ENCODE measurements around the gene RXFP1.
A peak's percentile ranks its signal among the peaks of the same experiment; 100 is the strongest.

Gene RXFP1

GRCh38 chr4:158566860-158567259 lies 45.2 kb downstream of the RXFP1 start:
- no peak overlapping the region for H3K4me3 ChIP-seq (replicated peaks; ENCODE audit: low read depth, low read length)
- TF ChIP-seq CTCF (IDR thresholded peaks at IDR 0.05; ENCODE audit: low read depth, low read length, missing control alignments), result no peak
- no peak for DNase-seq (ENCODE audit: extremely low read depth, low read depth)

DNA sequence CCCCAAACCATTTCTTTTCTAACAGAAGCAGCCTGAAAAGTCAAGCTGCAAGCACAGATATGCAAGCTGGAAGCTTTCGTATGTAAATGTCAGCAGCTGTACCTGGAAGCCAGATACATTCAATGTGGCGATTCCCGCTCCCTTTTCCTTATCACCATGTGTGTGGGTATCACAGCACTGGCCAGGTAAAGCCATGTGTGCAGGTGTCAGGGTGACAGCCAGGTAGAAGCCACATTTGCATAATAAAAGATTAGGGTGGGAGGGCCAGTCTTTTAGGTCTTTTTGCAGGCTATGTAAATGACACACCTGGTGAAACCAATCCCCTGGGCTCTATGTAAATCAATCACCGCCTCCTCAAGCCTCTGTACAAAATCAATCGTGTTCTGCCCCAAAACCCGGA lies 50.1 kb downstream of the RXFP1 start:
- no peak overlapping the region for H3K4me3 ChIP-seq (replicated peaks; ENCODE audit: low read depth, low read length)
- no peak for TF ChIP-seq CTCF (IDR thresholded peaks at IDR 0.05; ENCODE audit: low read depth, low read length, missing control alignments)
- no peak for DNase-seq (ENCODE audit: extremely low read depth, low read depth)

DNA sequence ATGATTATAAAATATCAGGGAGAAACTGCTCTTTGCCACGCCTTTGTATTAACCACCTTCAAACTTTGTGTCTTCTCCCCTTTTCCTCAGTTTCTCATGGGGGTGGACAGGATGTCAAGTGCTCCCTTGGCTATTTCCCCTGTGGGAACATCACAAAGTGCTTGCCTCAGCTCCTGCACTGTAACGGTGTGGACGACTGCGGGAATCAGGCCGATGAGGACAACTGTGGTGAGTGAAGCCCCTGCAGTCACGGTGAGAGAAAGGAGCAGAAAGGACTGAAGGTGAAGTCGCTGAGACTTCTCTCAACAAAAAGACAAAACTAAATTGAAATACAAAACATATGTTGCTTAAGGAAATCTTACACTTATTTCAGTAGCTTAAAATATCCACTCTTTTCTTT lies 50.9 kb downstream of the RXFP1 start:
- H3K4me3 ChIP-seq (replicated peaks; ENCODE audit: low read depth, low read length), result no peak overlapping the region
- DNase-seq (ENCODE audit: extremely low read depth, low read depth), result no peak
- no peak for TF ChIP-seq CTCF (IDR thresholded peaks at IDR 0.05; ENCODE audit: low read depth, low read length, missing control alignments)

DNA sequence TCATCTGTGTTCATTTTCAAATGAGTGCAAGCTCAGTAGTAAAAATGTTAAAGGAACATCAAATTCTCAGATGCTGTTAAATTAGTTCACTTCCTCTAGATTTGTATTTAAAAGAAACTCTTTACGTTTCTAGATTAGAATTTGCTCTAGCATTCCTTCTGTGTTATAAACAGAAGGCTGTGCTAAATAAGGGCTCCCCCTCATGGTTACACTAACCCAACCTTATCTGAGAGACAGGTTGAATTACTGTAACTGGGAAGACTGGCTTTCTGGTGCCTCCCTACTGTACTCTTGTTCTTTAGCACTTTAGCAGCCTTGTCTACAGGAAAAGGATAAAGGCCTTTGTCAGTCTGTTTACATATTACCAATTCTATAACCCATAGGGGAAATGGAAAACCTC lies 56.8 kb downstream of the RXFP1 start:
- H3K4me3 ChIP-seq (replicated peaks; ENCODE audit: low read depth, low read length), result no peak overlapping the region
- TF ChIP-seq CTCF (IDR thresholded peaks at IDR 0.05; ENCODE audit: low read depth, low read length, missing control alignments), result peak; percentile 25
- no peak for DNase-seq (ENCODE audit: extremely low read depth, low read depth)

DNA sequence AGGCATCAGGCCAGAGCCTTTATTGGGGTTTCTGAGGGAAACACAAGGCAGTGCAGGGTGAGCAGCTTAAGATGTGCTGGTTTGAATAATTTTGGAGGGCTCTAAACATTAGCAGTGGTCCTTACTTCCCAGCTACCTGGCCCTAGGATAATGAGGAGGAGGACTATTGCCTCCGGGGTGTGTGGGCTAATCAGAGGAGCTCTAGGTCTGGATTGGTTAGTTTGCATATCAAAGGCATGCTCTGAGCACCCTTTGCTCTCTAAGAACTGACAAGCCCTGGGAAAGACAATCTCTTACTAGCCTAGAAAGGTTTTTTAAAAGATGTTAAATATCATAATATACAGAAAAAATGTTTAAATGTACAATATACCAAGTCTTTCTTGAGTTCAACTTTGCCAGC lies 58.4 kb downstream of the RXFP1 start:
- no peak overlapping the region for H3K4me3 ChIP-seq (replicated peaks; ENCODE audit: low read depth, low read length)
- no peak for TF ChIP-seq CTCF (IDR thresholded peaks at IDR 0.05; ENCODE audit: low read depth, low read length, missing control alignments)
- DNase-seq (ENCODE audit: extremely low read depth, low read depth), result no peak

- TF ChIP-seq CTCF (IDR thresholded peaks at IDR 0.05; ENCODE audit: low read depth, low read length, missing control alignments), result no peak
- no peak for DNase-seq (ENCODE audit: extremely low read depth, low read depth)
- H3K4me3 ChIP-seq (replicated peaks; ENCODE audit: low read depth, low read length), result no peak overlapping the region
These were observed 59.5 kb downstream of the RXFP1 start for GRCh38 chr4:158581161-158581560.

DNA sequence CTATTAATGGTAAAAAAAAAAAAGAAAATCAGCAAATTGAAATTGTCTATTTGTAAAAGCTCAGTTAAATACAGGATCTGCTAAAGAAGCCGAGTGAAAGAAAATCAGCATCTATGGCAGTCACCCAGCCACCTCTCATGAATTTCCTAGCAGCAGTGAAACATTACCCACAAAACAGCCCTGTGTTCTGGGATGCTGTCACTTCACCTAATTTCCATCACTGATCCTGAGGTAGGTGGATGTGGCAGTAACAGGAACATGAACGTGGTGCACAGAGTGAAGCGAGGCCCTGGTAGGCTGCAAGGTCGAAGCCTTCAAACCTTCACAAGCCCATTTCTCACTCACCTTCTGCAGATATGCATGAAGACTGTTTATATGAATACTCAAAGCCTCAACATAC lies 65.2 kb downstream of the RXFP1 start:
- TF ChIP-seq CTCF (IDR thresholded peaks at IDR 0.05; ENCODE audit: low read depth, low read length, missing control alignments), result no peak
- no peak overlapping the region for H3K4me3 ChIP-seq (replicated peaks; ENCODE audit: low read depth, low read length)
- DNase-seq (ENCODE audit: extremely low read depth, low read depth), result no peak

Data from HFF-Myc (cell line).